Ishikawa (cell line): ENCODE results near the gene NSUN2.

Source experiments
- CEBPB ChIP-seq: IDR thresholded peaks from 2 replicates; pipeline ENCODE4 v1.6.1; 2012
- EGR1 ChIP-seq: IDR thresholded peaks from 2 replicates; pipeline ENCODE4 v1.6.1; 2012
- EP300 ChIP-seq: IDR thresholded peaks from 2 replicates; pipeline ENCODE4 v1.6.1; 2012; ENCODE audit warnings: borderline replicate concordance
- MAX ChIP-seq: IDR thresholded peaks from 2 replicates; pipeline ENCODE4 v1.6.1; 2012
- REST ChIP-seq: IDR thresholded peaks from 2 replicates; pipeline ENCODE4 v1.6.1; 2012; ENCODE audit warnings: low read depth, mild to moderate bottlenecking
- TAF1 ChIP-seq: IDR thresholded peaks from 2 replicates; pipeline ENCODE4 v1.6.1; 2012; ENCODE audit warnings: low read depth, mild to moderate bottlenecking
- YY1 ChIP-seq: IDR thresholded peaks from 2 replicates; pipeline ENCODE4 v1.6.1; 2012; ENCODE audit warnings: low read depth

GRCh38 chr5:6578676-6579343 lies 54.0 kb downstream of the NSUN2 start:
- no peak for TF ChIP-seq TAF1
- no peak for TF ChIP-seq MAX
- no peak for TF ChIP-seq REST
- no peak for TF ChIP-seq CEBPB
- no peak for TF ChIP-seq EGR1
- no peak for TF ChIP-seq YY1
- no peak for TF ChIP-seq EP300
